Ishikawa (cell line): ENCODE results near the gene RHOT2.
A peak's percentile ranks its signal among the peaks of the same experiment; 100 is the strongest.

Experiments
- CEBPB ChIP-seq: IDR thresholded peaks from 2 replicates; pipeline ENCODE4 v1.6.1; 2012
- CREB1 ChIP-seq: IDR thresholded peaks from 2 replicates; pipeline ENCODE4 v1.6.1; 2012; ENCODE audit warnings: low read depth
- EGR1 ChIP-seq: IDR thresholded peaks from 2 replicates; pipeline ENCODE4 v1.6.1; 2012
- EP300 ChIP-seq: IDR thresholded peaks from 2 replicates; pipeline ENCODE4 v1.6.1; 2012; ENCODE audit warnings: borderline replicate concordance
- FOXM1 ChIP-seq: IDR thresholded peaks from 2 replicates; pipeline ENCODE4 v1.6.1; 2012; ENCODE audit warnings: low read depth, borderline replicate concordance
- MAX ChIP-seq: IDR thresholded peaks from 2 replicates; pipeline ENCODE4 v1.6.1; 2012
- NFIC ChIP-seq: IDR thresholded peaks from 2 replicates; pipeline ENCODE4 v1.6.1; 2012
- RAD21 ChIP-seq: IDR thresholded peaks from 2 replicates; pipeline ENCODE4 v1.6.1; 2012; ENCODE audit warnings: low read depth
- REST ChIP-seq: IDR thresholded peaks from 2 replicates; pipeline ENCODE4 v1.6.1; 2012; ENCODE audit warnings: low read depth, mild to moderate bottlenecking
- TAF1 ChIP-seq: IDR thresholded peaks from 2 replicates; pipeline ENCODE4 v1.6.1; 2012; ENCODE audit warnings: low read depth, mild to moderate bottlenecking
- TCF12 ChIP-seq: IDR thresholded peaks from 2 replicates; pipeline ENCODE4 v1.6.1; 2012; ENCODE audit warnings: low read depth
- TEAD4 ChIP-seq: IDR thresholded peaks from 2 replicates; pipeline ENCODE4 v1.6.1; 2012
- YY1 ChIP-seq: IDR thresholded peaks from 2 replicates; pipeline ENCODE4 v1.6.1; 2012; ENCODE audit warnings: low read depth
- ZBTB7A ChIP-seq: IDR thresholded peaks from 2 replicates; pipeline ENCODE4 v1.6.1; 2012; ENCODE audit warnings: low read depth
- TF ChIP-seq, protein P1 (sequence below): IDR thresholded peaks from 2 replicates; pipeline ENCODE4 v1.6.1; 2012

Gene RHOT2

GRCh38 chr16:647173-647902 is 20.6 kb upstream of the RHOT2 start:
- TF ChIP-seq REST (no peak), NFIC (no peak), FOXM1 (no peak), EP300 (no peak), CEBPB (no peak), CREB1 (no peak), EGR1 (no peak), ZBTB7A (no peak), RAD21 (no peak), TAF1 (no peak), YY1 (no peak), TCF12 (no peak), TEAD4 (no peak), MAX (no peak)
- TF ChIP-seq, protein P1, sequence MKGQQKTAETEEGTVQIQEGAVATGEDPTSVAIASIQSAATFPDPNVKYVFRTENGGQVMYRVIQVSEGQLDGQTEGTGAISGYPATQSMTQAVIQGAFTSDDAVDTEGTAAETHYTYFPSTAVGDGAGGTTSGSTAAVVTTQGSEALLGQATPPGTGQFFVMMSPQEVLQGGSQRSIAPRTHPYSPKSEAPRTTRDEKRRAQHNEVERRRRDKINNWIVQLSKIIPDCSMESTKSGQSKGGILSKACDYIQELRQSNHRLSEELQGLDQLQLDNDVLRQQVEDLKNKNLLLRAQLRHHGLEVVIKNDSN = no peak

DNA sequence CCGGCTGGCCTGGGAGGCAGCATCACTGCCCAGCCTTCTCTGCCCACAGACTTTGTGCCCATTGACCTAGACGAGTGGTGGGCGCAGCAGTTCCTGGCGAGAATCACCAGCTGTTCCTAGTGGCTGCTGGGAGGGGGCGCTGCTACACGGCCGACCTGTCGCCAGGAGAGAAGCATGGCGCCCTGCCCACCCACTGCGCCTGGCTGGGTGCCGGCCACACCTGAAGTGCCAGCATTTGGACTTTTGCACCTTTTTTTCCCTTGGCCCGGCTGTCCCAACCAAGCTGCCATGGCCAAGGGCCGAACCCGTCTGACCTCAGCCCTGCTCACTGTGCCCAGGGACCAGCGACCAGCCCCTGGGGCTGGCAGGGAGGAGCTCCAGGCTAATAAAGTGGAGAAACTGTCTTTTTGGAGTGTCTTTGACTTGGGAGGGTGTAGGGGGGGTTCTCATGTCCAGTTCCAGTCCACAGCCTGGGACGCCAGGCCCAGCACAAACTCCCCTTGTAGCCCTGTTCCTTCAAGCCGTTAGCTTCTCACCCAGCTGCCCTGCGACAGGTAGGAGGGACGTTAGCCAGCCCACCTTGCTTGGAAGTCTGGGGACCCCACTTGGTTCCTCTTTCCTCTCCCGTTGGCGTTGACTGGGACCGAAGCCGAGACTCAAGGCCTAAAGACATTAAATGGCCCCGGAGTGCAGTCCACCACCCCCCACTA is 19.7 kb upstream of the RHOT2 start:
- peak; percentile 30; the same call in 1 of the 2 replicates for TF ChIP-seq RAD21
- no peak for TF ChIP-seq REST
- peak; percentile 76 for TF ChIP-seq YY1
- peak; percentile 63 for TF ChIP-seq NFIC
- TF ChIP-seq CREB1 = no peak
- TF ChIP-seq ZBTB7A = no peak
- no peak for TF ChIP-seq TAF1
- no peak for TF ChIP-seq EP300
- TF ChIP-seq CEBPB = no peak
- TF ChIP-seq TCF12 = no peak
- TF ChIP-seq EGR1 = no peak
- no peak for TF ChIP-seq FOXM1
- peak; percentile 50 for TF ChIP-seq MAX
- TF ChIP-seq, protein P1 = no peak
- no peak for TF ChIP-seq TEAD4

DNA sequence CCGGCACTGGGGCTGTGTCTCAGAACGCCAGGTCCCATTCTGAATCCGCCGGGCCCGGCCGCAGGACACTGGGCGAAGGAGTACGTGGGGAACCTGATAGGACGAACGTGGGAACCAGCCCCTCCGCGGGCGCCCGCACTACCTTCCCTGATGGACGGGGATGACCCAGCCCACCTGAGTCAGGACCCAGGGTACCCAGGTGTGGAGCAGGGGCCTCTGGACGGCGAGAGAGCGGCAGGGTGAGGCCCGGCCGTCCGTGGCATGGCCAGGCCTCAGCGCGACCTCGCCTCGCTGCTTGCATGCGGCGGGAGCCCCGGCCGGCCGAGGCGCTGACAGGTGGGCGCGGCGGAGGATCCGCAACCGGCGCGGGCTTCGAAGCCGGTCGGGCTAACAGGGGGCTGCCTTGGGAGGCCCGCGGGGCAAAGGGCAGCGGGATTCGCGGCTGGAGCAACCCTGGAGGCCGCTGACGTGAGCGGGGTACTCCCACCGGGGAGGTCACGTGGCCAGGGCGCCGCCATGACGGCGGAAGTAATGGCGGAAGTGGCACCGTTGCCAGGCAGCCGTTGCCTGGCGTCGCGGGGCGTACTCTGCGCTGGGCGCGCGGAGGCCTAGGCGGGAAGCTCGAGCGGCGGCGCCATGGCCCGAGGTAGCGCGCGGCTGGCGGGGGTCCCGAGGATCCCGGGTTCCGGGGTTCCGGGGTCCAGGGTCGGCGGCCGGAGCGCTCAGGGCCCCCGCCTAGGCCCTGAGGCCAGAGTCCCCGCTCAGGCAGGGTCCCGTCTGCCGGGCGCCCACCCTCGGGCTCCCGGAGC is 18.9 kb upstream of the RHOT2 start, which contains the start of gene WDR90:
TSS of gene WDR90 (plus strand) at position 585 of the 809 bp plus-strand sequence. CDS start at position 637, 52 bp downstream.
- TF ChIP-seq ZBTB7A = peak; percentile 77; the same call in 1 of the 2 replicates
- TF ChIP-seq CREB1 = peak; percentile 64; the same call in 1 of the 2 replicates
- TF ChIP-seq EP300 = no peak
- TF ChIP-seq RAD21 = no peak
- TF ChIP-seq CEBPB = no peak
- peak; percentile 97 for TF ChIP-seq YY1
- TF ChIP-seq TAF1 = peak; percentile 71
- TF ChIP-seq, protein P1 = peak; percentile 99
- no peak for TF ChIP-seq FOXM1
- 0 out of 2 replicates have a peak, but pooled peaks have one; percentile 62 for TF ChIP-seq EGR1
- TF ChIP-seq NFIC = no peak
- no peak for TF ChIP-seq TEAD4
- no peak for TF ChIP-seq REST
- TF ChIP-seq MAX = peak; percentile 85
- no peak; the same call in 1 of the 2 replicates for TF ChIP-seq TCF12
